ENCODE measurements around the gene GSTK1. TPM values are rescaled to one million over a fixed set of nuclear protein-coding genes. Genes with fewer than 3 reads are reported as not detected.

The GSTK1 gene
- total RNA-seq, 4 donors from 2014 or later, result 97.0 to 180 (median 139) TPM

DNA sequence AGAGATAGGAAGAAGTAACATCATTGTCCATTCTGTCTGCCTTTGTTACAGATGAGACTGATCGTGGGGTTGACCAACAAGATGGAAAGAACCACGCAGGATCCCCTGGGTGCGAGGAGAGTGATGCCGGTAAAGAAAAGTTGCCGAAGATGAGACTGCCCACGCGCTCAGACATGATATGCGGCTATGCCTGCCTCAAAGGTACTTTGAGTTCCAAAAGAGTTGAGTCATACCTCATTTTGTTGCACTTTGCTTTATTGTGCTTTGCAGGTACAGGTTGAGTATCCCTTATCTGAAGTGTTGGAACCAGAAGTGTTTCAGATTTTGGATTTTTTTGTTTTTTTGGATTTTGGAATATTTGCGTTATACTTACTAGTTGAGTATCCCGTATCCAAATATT lies 40.5 kb downstream of the GSTK1 start:
- intact Hi-C loops (cut with DNase I; ENCODE audit: low total_unique reads), result loop anchor here (5.0 kb wide), 1 partner anchor 66 kb away; no protein-coding TSS in a partner anchor
- no peak overlapping the region for H3K4me3 ChIP-seq (ENCODE audit: low read depth, poor library complexity, severe bottlenecking)
- no peak for DNase-seq (ENCODE audit: low spot score in 2 of 2)
- TF ChIP-seq, protein P1, sequence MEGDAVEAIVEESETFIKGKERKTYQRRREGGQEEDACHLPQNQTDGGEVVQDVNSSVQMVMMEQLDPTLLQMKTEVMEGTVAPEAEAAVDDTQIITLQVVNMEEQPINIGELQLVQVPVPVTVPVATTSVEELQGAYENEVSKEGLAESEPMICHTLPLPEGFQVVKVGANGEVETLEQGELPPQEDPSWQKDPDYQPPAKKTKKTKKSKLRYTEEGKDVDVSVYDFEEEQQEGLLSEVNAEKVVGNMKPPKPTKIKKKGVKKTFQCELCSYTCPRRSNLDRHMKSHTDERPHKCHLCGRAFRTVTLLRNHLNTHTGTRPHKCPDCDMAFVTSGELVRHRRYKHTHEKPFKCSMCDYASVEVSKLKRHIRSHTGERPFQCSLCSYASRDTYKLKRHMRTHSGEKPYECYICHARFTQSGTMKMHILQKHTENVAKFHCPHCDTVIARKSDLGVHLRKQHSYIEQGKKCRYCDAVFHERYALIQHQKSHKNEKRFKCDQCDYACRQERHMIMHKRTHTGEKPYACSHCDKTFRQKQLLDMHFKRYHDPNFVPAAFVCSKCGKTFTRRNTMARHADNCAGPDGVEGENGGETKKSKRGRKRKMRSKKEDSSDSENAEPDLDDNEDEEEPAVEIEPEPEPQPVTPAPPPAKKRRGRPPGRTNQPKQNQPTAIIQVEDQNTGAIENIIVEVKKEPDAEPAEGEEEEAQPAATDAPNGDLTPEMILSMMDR (IDR thresholded peaks at IDR 0.05), result no peak
- TF ChIP-seq POLR2A (IDR thresholded peaks at IDR 0.05), result no peak
- 77 to 92% methylated on average over 10 of the region's 10 CpGs for WGBS, 2 donors

DNA sequence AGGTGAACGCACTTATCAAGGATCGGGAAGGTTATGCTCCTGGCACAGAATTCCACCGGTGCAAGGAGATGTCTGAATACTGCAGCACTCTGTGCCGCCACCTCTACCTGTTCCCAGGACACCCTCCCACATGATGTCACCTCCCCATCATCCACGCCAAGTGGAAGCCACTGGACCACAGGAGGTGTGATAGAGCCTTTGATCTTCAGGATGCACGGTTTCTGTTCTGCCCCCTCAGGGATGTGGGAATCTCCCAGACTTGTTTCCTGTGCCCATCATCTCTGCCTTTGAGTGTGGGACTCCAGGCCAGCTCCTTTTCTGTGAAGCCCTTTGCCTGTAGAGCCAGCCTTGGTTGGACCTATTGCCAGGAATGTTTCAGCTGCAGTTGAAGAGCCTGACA lies 41.7 kb downstream of the GSTK1 start:
- WGBS, 2 donors, result 88 to 91% methylated on average over 6 of the region's 6 CpGs
- H3K4me3 ChIP-seq (ENCODE audit: low read depth, poor library complexity, severe bottlenecking), result no peak overlapping the region
- no peak for TF ChIP-seq POLR2A (IDR thresholded peaks at IDR 0.05)
- TF ChIP-seq, protein P1 (IDR thresholded peaks at IDR 0.05), result no peak
- no peak for DNase-seq (ENCODE audit: low spot score in 2 of 2)
- intact Hi-C loops (cut with DNase I; ENCODE audit: low total_unique reads), result loop anchor here (5.0 kb wide), 1 partner anchor 68 kb away; no protein-coding TSS in a partner anchor

DNA sequence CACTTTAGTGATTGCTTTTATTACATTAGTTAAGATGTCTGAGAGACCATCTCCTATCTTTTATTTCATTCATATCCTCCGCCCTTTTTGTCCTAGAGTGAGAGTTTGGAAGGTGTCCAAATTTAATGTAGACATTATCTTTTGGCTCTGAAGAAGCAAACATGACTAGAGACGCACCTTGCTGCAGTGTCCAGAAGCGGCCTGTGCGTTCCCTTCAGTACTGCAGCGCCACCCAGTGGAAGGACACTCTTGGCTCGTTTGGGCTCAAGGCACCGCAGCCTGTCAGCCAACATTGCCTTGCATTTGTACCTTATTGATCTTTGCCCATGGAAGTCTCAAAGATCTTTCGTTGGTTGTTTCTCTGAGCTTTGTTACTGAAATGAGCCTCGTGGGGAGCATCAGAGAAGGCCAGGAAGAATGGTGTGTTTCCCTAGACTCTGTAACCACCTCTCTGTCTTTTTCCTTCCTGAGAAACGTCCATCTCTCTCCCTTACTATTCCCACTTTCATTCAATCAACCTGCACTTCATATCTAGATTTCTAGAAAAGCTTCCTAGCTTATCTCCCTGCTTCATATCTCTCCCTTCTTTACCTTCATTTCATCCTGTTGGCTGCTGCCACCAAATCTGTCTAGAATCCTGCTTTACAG lies 42.3 kb downstream of the GSTK1 start:
- no peak for TF ChIP-seq POLR2A (IDR thresholded peaks at IDR 0.05)
- TF ChIP-seq, protein P1 (IDR thresholded peaks at IDR 0.05), result no peak
- 58 to 60% methylated on average over 10 of the region's 10 CpGs for WGBS, 2 donors
- intact Hi-C loops (cut with DNase I; ENCODE audit: low total_unique reads), result no loop called here
- no peak overlapping the region for H3K4me3 ChIP-seq (ENCODE audit: low read depth, poor library complexity, severe bottlenecking)
- peak in 1 of 2 donors; percentile 57 for DNase-seq (ENCODE audit: low spot score in 2 of 2)

DNA sequence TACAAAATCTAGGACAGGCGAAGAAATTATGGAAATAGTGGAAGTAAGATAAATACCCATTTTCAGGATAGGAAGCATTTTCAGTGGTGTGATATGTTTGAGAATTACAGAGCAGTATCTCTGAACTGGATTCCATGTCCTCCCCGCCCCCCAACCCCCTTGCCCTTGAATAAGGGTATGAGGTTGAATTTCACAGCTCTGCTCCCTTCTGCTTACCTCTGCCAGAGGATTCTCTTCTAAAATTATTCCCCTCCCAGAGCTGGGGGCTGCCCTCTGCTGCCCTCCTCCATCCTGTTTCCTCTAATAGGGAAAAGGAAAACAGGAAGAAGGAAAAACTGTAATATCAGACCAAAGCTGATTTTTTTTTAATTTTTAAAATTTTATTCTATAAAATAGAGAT lies 45.4 kb downstream of the GSTK1 start:
- 90 to 100% methylated on average over 2 of the region's 2 CpGs for WGBS, 2 donors
- intact Hi-C loops (cut with DNase I; ENCODE audit: low total_unique reads), result no loop called here
- no peak for DNase-seq (ENCODE audit: low spot score in 2 of 2)

DNA sequence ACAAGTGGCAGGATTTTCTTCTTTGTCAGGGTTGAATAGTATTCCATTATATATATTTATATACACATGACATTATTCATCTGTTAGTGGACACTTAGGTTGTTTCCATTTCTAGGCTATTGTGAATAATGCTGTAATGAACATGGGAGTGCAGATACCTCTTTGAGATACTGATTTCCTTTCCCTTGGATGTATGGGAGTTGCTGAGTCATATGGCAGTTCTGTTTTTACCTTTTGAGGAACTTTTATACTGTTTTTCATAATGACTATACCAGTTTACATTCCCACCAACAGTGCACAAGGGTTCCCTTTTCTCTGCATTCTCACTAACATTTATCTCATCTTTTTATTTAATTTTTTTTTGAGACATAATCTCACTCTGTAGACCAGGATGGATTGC lies 50.9 kb downstream of the GSTK1 start:
- intact Hi-C loops (cut with DNase I; ENCODE audit: low total_unique reads), result no loop called here
- no peak for DNase-seq (ENCODE audit: low spot score in 2 of 2)
- no peak overlapping the region for H3K4me3 ChIP-seq (ENCODE audit: low read depth, poor library complexity, severe bottlenecking)
- TF ChIP-seq, protein P1 (IDR thresholded peaks at IDR 0.05), result no peak
- TF ChIP-seq POLR2A (IDR thresholded peaks at IDR 0.05), result no peak

More for the DNA sequence above, 45.4 kb downstream of the GSTK1 start:
- TF ChIP-seq, protein P1 (IDR thresholded peaks at IDR 0.05), result no peak
- TF ChIP-seq POLR2A (IDR thresholded peaks at IDR 0.05), result no peak
- H3K4me3 ChIP-seq (ENCODE audit: low read depth, poor library complexity, severe bottlenecking), result no peak overlapping the region

DNA sequence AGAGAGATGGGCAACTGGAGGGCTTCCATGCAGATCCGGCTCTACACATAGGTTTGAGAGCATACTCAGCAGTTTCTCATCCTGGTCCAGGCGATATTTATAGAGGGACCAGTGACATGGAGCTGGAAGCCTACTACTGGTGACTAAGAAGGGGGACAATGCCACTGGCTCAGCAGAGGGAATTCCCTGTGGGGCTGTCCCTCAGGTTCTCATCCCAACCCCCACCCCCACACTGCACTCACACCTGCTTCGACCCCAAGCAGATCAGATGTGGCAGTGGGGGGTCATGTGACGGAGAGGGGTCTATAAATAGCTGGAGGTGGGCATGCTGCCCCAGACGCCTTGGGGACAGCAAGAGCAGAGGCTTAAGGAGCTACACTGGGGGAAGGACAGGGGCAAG lies 52.5 kb downstream of the GSTK1 start, which contains the start of gene CLCN1:
TSS of gene CLCN1 (plus strand) at position 336 of the 400 bp plus-strand sequence. CDS start 102 bp downstream, outside the sequence.
- no peak for TF ChIP-seq POLR2A (IDR thresholded peaks at IDR 0.05)
- TF ChIP-seq, protein P1 (IDR thresholded peaks at IDR 0.05), result no peak
- WGBS, 2 donors, result 77 to 78% methylated on average over 5 of the region's 5 CpGs
- intact Hi-C loops (cut with DNase I; ENCODE audit: low total_unique reads), result no loop called here

More for the DNA sequence above, 52.5 kb downstream of the GSTK1 start, which contains the start of gene CLCN1:
- DNase-seq (ENCODE audit: low spot score in 2 of 2), result no peak
- no peak within 1 kb of the TSS for H3K4me3 ChIP-seq (ENCODE audit: low read depth, poor library complexity, severe bottlenecking)

Measured in lower leg skin (tissue), 4 donors.